ENCODE data around the gene GMIP.

GMIP gene

GRCh38 chr19:19637523-19638251 is 5.8 kb downstream of the GMIP start:
- intact Hi-C loops (cut with DNase I), result no loop called here
- DNase-seq, result no peak

- no peak for DNase-seq
- intact Hi-C loops (cut with DNase I), result no loop called here
Measured at GRCh38 chr19:19637186-19637522, 6.3 kb downstream of the GMIP start.

GRCh38 chr19:19636573-19637185 is 6.8 kb downstream of the GMIP start:
- peak in 1 of 10 donors; percentile 67 for DNase-seq
- intact Hi-C loops (cut with DNase I), result no loop called here

- DNase-seq, result peak in 1 of 10 donors; percentile 36
- intact Hi-C loops (cut with DNase I), result no loop called here
Measured at GRCh38 chr19:19635313-19635702, 8.1 kb downstream of the GMIP start.

GRCh38 chr19:19634516-19635312 is 8.7 kb downstream of the GMIP start:
- peak in 1 of 10 donors; percentile 58 for DNase-seq
- intact Hi-C loops (cut with DNase I), result no loop called here

- DNase-seq, result no peak
- intact Hi-C loops (cut with DNase I), result no loop called here
Measured at GRCh38 chr19:19633711-19634515, 9.5 kb downstream of the GMIP start.

- intact Hi-C loops (cut with DNase I), result no loop called here
- no peak for DNase-seq
Measured at GRCh38 chr19:19632661-19633060, 10.8 kb downstream of the GMIP start.

- intact Hi-C loops (cut with DNase I), result no loop called here
- no peak for DNase-seq
Measured at GRCh38 chr19:19631346-19631745, 12.1 kb downstream of the GMIP start.

GRCh38 chr19:19630426-19630825 is 13.0 kb downstream of the GMIP start:
- intact Hi-C loops (cut with DNase I), result no loop called here
- DNase-seq, result no peak

GRCh38 chr19:19630062-19630414 is 13.4 kb downstream of the GMIP start:
- DNase-seq, result no peak
- intact Hi-C loops (cut with DNase I), result no loop called here

- peak in 1 of 10 donors; percentile 77 for DNase-seq
- intact Hi-C loops (cut with DNase I), result no loop called here
Measured at GRCh38 chr19:19628501-19629134, 14.8 kb downstream of the GMIP start.

GRCh38 chr19:19627621-19628500 is 15.6 kb downstream of the GMIP start, which contains the start of gene LPAR2:
LPAR2 (minus strand) TSS chr19:19628220; CDS start chr19:19627275, 945 bp downstream.
- DNase-seq, result no peak
- intact Hi-C loops (cut with DNase I), result no loop called here

GRCh38 chr19:19626516-19627472 is 16.7 kb downstream of the GMIP start:
- intact Hi-C loops (cut with DNase I), result no loop called here
- no peak for DNase-seq

GRCh38 chr19:19624032-19624570 is 19.4 kb downstream of the GMIP start:
- no peak for DNase-seq
- intact Hi-C loops (cut with DNase I), result no loop called here

- DNase-seq, result no peak
- intact Hi-C loops (cut with DNase I), result no loop called here
Measured at GRCh38 chr19:19623383-19623782, 20.1 kb downstream of the GMIP start.

- DNase-seq, result no peak
- intact Hi-C loops (cut with DNase I), result no loop called here
Measured at GRCh38 chr19:19619849-19620210, 23.6 kb downstream of the GMIP start.

- no peak for DNase-seq
- intact Hi-C loops (cut with DNase I), result no loop called here
Measured at GRCh38 chr19:19619181-19619848, 24.1 kb downstream of the GMIP start.

All from posterior cingulate gyrus (tissue), 11 donors.